GM12872 (cell line): ENCODE measurements around the gene ABHD6.

Experiments
- CTCF ChIP-seq: IDR thresholded peaks from 3 replicates; pipeline ENCODE4 v1.5.1; 2011; ENCODE audit warnings: low read depth, mild to moderate bottlenecking, low read length, moderate library complexity; ENCODE audit not compliant: insufficient read depth

ABHD6 gene

GRCh38 chr3:58210761-58211460 is 26.7 kb upstream of the ABHD6 start, which contains the start of gene DNASE1L3:
Gene DNASE1L3, minus strand, starts transcription at chr3:58210972. Its CDS starts 66 bp downstream, at chr3:58210906.
- no peak for TF ChIP-seq CTCF

GRCh38 chr3:58214484-58215316 is 22.9 kb upstream of the ABHD6 start:
- peak; percentile 68 for TF ChIP-seq CTCF

GRCh38 chr3:58215317-58216025 is 22.1 kb upstream of the ABHD6 start:
- TF ChIP-seq CTCF = no peak

- TF ChIP-seq CTCF = no peak
Measured at GRCh38 chr3:58216496-58217195, 20.9 kb upstream of the ABHD6 start.

GRCh38 chr3:58217209-58217811 is 20.3 kb upstream of the ABHD6 start:
- TF ChIP-seq CTCF = peak; percentile 92

GRCh38 chr3:58218904-58219303 is 18.7 kb upstream of the ABHD6 start:
- no peak for TF ChIP-seq CTCF
